PC-3 (cell line): ENCODE data around the gene FAM168A. TPM values are rescaled to one million over a fixed set of nuclear protein-coding genes. Genes with fewer than 3 reads are reported as not detected.

Source experiments
- ATAC-seq: fragments of 200-7000 bp; cut with Tn5 transposase; 2 replicates; pipeline ENCODE4 v1.9.1; 2020; ENCODE audit warnings: mild to moderate bottlenecking, moderate library complexity
- BruUV-seq: library from RNA; stranded (reverse); fragments of 400-500 nt; replicated peaks from 2 replicates; lab custom pipeline; 2021; lab: Mats Ljungman, UMichigan
- CTCF ChIA-PET: fragments of 300-600 bp; sonication (Branson Sonifier 250); formaldehyde crosslinking; loops from one replicate; lab custom pipeline; 2022; ENCODE audit warnings: antibody characterized with exemption; lab: Charles Lee
- POLR2A ChIA-PET: fragments of 300-600 bp; sonication (Branson Sonifier 250); formaldehyde crosslinking; loops from one replicate; lab custom pipeline; 2022; ENCODE audit warnings: antibody characterized with exemption; ENCODE audit not compliant: unreplicated experiment; lab: Charles Lee
- DNase-seq: peaks from one replicate; pipeline ENCODE4 v3.0.0-alpha.2; 2015
- H2AFZ ChIP-seq: fragments of 300-600 bp; sonication (generic); 2 replicates; pipeline ENCODE4 v1.6.0; 2016; ENCODE audit warnings: antibody characterized with exemption, low read length
- H3F3A ChIP-seq: fragments of 300-600 bp; sonication (generic); one replicate; pipeline ENCODE4 v1.6.0; 2017; ENCODE audit warnings: antibody characterized with exemption, low read length, control low read depth, mild to moderate bottlenecking; ENCODE audit not compliant: unreplicated experiment
- H3K27ac ChIP-seq: fragments of 300-600 bp; sonication (generic); 2 replicates; pipeline ENCODE4 v1.5.1; 2016; ENCODE audit warnings: mild to moderate bottlenecking, low read length
- H3K27me3 ChIP-seq: fragments of 300-600 bp; sonication (generic); 2 replicates; pipeline ENCODE4 v1.6.1; 2016; ENCODE audit warnings: low read length, mixed read lengths
- H3K36me3 ChIP-seq: fragments of 300-600 bp; sonication (generic); 2 replicates; pipeline ENCODE4 v1.6.1; 2016; ENCODE audit warnings: low read depth, mixed run types, low read length, mixed read lengths
- H3K4me1 ChIP-seq: fragments of 300-600 bp; sonication (generic); 2 replicates; pipeline ENCODE4 v1.5.1; 2016; ENCODE audit warnings: low read length; ENCODE audit not compliant: insufficient read depth
- H3K4me2 ChIP-seq: fragments of 300-600 bp; sonication (generic); 2 replicates; pipeline ENCODE4 v1.6.0; 2016; ENCODE audit warnings: low read length
- H3K4me3 ChIP-seq: fragments of 300-600 bp; sonication (generic); 2 replicates; pipeline ENCODE4 v1.5.1; 2016; ENCODE audit warnings: mild to moderate bottlenecking, low read length, mixed read lengths
- H3K79me2 ChIP-seq: fragments of 300-600 bp; sonication (generic); 2 replicates; pipeline ENCODE4 v1.6.1; 2017; ENCODE audit warnings: low read length, mixed read lengths
- H3K9ac ChIP-seq: fragments of 300-600 bp; sonication (generic); 2 replicates; pipeline ENCODE4 v1.6.0; 2016; ENCODE audit warnings: mild to moderate bottlenecking, low read length
- H3K9me2 ChIP-seq: fragments of 300-600 bp; sonication (generic); replicated peaks from 2 replicates; pipeline ENCODE4 v1.6.1; 2016; ENCODE audit warnings: mixed run types, low read length, mixed read lengths
- H3K9me3 ChIP-seq: fragments of 300-600 bp; sonication (generic); 2 replicates; pipeline ENCODE4 v1.6.1; 2016; ENCODE audit warnings: low read length, mixed read lengths
- H4K20me1 ChIP-seq: fragments of 300-600 bp; sonication (generic); 2 replicates; pipeline ENCODE4 v1.6.1; 2016; ENCODE audit warnings: low read length, mixed read lengths
- CTCF ChIP-seq: fragments of 300-600 bp; sonication (generic); conservative IDR thresholded peaks from 2 replicates; pipeline ENCODE4 v1.5.1; 2017; ENCODE audit warnings: antibody characterized with exemption, low read depth, mild to moderate bottlenecking, low read length
- EZH2 ChIP-seq: fragments of 300-600 bp; sonication (generic); IDR thresholded peaks from one replicate; pipeline ENCODE4 v1.6.1; 2017; ENCODE audit warnings: antibody characterized with exemption, mild to moderate bottlenecking, low read length; ENCODE audit not compliant: unreplicated experiment
- EZH2phosphoT487 ChIP-seq: fragments of 300-600 bp; sonication (generic); IDR thresholded peaks from 2 replicates; pipeline ENCODE4 v1.6.1; 2018; ENCODE audit warnings: mild to moderate bottlenecking, antibody characterized with exemption, low read length, borderline replicate concordance
- intact Hi-C: fragments of 100-400 bp; cut with micrococcal nuclease; formaldehyde crosslinking; loops from 2 replicates; pipeline ENCODE4 v1.9.0; 2023
- total RNA-seq: library from RNA; depleted of rRNA; stranded (reverse); fragments of >200 nt; gene quantifications from 2 replicates; pipeline ENCODE4 v1.2.3, GENCODE V29; 2014

The FAM168A gene
- total RNA-seq, 1 experiment from 2014 or later = 24.5 TPM

- ATAC-seq (no peak), DNase-seq (no peak)
- Histone ChIP-seq H3K27ac (no peak overlapping the region), H3K36me3 (no peaks in the 10 kb centered on the region), H3K79me2 (no peaks in the 10 kb centered on the region), H3K27me3 (no peaks in the 10 kb centered on the region), H3K9ac (no peak overlapping the region), H3K4me1 (no peaks in the 10 kb centered on the region), H2AFZ (no peak overlapping the region), H3K4me3 (no peak overlapping the region), H3K9me3 (no peaks in the 10 kb centered on the region), H3F3A (no peaks in the 10 kb centered on the region), H3K9me2 (no peaks in the 10 kb centered on the region), H3K4me2 (no peak overlapping the region), H4K20me1 (peaks cover 5% of the 10 kb centered on the region; the same call in 1 of the 2 replicates)
- BruUV-seq = no TSS peak
- ChIA-PET POLR2A (no interaction called here), CTCF (no interaction called here)
- TF ChIP-seq EZH2 = no peak
- TF ChIP-seq CTCF = no peak
- no peak for TF ChIP-seq EZH2phosphoT487
- intact Hi-C loops = no loop called here
Measured at GRCh38 chr11:73532310-73532709, 65.6 kb downstream of the FAM168A start.

- Histone ChIP-seq H3K79me2 (no peaks in the 10 kb centered on the region), H3K4me1 (no peaks in the 10 kb centered on the region), H3K36me3 (no peaks in the 10 kb centered on the region), H3F3A (no peaks in the 10 kb centered on the region), H3K27me3 (no peaks in the 10 kb centered on the region), H3K9me3 (no peaks in the 10 kb centered on the region), H2AFZ (no peak overlapping the region), H3K4me2 (no peak overlapping the region), H4K20me1 (peaks cover 5% of the 10 kb centered on the region; the same call in 1 of the 2 replicates), H3K9me2 (no peaks in the 10 kb centered on the region), H3K9ac (no peak overlapping the region), H3K4me3 (no peak overlapping the region), H3K27ac (no peak overlapping the region)
- TF ChIP-seq CTCF = no peak
- TF ChIP-seq EZH2phosphoT487 = no peak
- no peak for TF ChIP-seq EZH2
- ChIA-PET POLR2A (no interaction called here), CTCF (interaction anchor here (0.7 kb wide), 1 partner anchor 129 kb away, joined by 6 read pairs; no protein-coding TSS in a partner anchor)
- BruUV-seq = no TSS peak
- intact Hi-C loops = no loop called here
- ATAC-seq (no peak), DNase-seq (no peak)
Measured at GRCh38 chr11:73531386-73531785, 66.5 kb downstream of the FAM168A start.

GRCh38 chr11:73530109-73530508 lies 67.8 kb downstream of the FAM168A start:
- Histone ChIP-seq H4K20me1 (peaks cover 5% of the 10 kb centered on the region; the same call in 1 of the 2 replicates), H3K36me3 (no peaks in the 10 kb centered on the region), H3K4me1 (no peaks in the 10 kb centered on the region), H3F3A (no peaks in the 10 kb centered on the region), H3K9me2 (no peaks in the 10 kb centered on the region), H3K4me3 (no peak overlapping the region), H3K27me3 (no peaks in the 10 kb centered on the region), H3K4me2 (no peak overlapping the region), H3K27ac (no peak overlapping the region), H3K79me2 (no peaks in the 10 kb centered on the region), H2AFZ (no peak overlapping the region), H3K9ac (no peak overlapping the region), H3K9me3 (no peaks in the 10 kb centered on the region)
- ATAC-seq (no peak), DNase-seq (no peak)
- CTCF ChIA-PET = no interaction called here
- TF ChIP-seq EZH2phosphoT487 (no peak), CTCF (no peak), EZH2 (no peak)
- intact Hi-C loops = no loop called here
- no TSS peak for BruUV-seq
- POLR2A ChIA-PET = no interaction called here
